IPS DF 6.9 (cell line): ENCODE results near the gene ABCG8.

Experiments
- DNase-seq: peaks from one replicate; pipeline ENCODE4 v3.0.0-alpha.2; 2013; ENCODE audit warnings: low read depth, low spot score
- H3K27ac ChIP-seq: one replicate; pipeline ENCODE4 v1.5.1; 2013; ENCODE audit warnings: low read length, control low read depth
- H3K27me3 ChIP-seq: 2 replicates; pipeline ENCODE4 v1.6.1; 2013; ENCODE audit warnings: mild to moderate bottlenecking, low read length; ENCODE audit not compliant: control insufficient read depth, insufficient read depth
- H3K36me3 ChIP-seq: 2 replicates; pipeline ENCODE4 v1.6.1; 2013; ENCODE audit warnings: low read length; ENCODE audit not compliant: control insufficient read depth, insufficient read depth
- H3K4me1 ChIP-seq: 2 replicates; pipeline ENCODE4 v1.6.1; 2013; ENCODE audit warnings: low read length; ENCODE audit not compliant: control insufficient read depth, insufficient read depth
- H3K4me3 ChIP-seq: 2 replicates; pipeline ENCODE4 v1.5.1; 2013; ENCODE audit warnings: mild to moderate bottlenecking, low read length
- H3K9me3 ChIP-seq: 2 replicates; pipeline ENCODE4 v1.6.1; 2013; ENCODE audit warnings: low read length, inconsistent platforms; ENCODE audit not compliant: control insufficient read depth, insufficient read depth
- WGBS: extraction: QIAGEN DNeasy Blood & Tissue Kit; methylation state at CpG from one replicate; pipeline ENCODE4 v1.1.7; 2013; ENCODE audit warnings: mixed read lengths, missing lambda C conversion rate; ENCODE audit not compliant: insufficient read length, insufficient coverage; 5-methylcytosine and 5-hydroxymethylcytosine counted together

Gene ABCG8

GRCh38 chr2:43838560-43839267, at the start of gene ABCG8, which contains the start of gene ABCG5:
TSS of gene ABCG8 (plus strand) at chr2:43838971. CDS start at chr2:43839054, 83 bp downstream.
TSS of gene ABCG5 (minus strand) at chr2:43838839. CDS start at chr2:43838679, 160 bp downstream.
- WGBS: no CpG with 5 or more reads among the region's 20 CpGs
- H3K4me1 ChIP-seq: no peaks in the 10 kb centered on the region; the same call in 1 of the 2 replicates
- H3K27me3 ChIP-seq: no peaks in the 10 kb centered on the region
- H3K36me3 ChIP-seq: no peaks in the 10 kb centered on the region
- no peak within 1 kb of the TSS for H3K4me3 ChIP-seq
- no peak within 1 kb of the TSS for H3K27ac ChIP-seq
- H3K9me3 ChIP-seq: no peaks in the 10 kb centered on the region
- no peak for DNase-seq

GRCh38 chr2:43790147-43790546, 48.6 kb upstream of the ABCG8 start:
- DNase-seq: no peak
- H3K36me3 ChIP-seq: no peaks in the 10 kb centered on the region

GRCh38 chr2:43791035-43791765, 47.6 kb upstream of the ABCG8 start:
- H3K4me1 ChIP-seq: no peaks in the 10 kb centered on the region
- no peak for DNase-seq
- H3K27me3 ChIP-seq: no peaks in the 10 kb centered on the region
- H3K4me3 ChIP-seq: no peak overlapping the region
- H3K36me3 ChIP-seq: no peaks in the 10 kb centered on the region
- no CpG with 5 or more reads among the region's 2 CpGs for WGBS
- no peak overlapping the region for H3K27ac ChIP-seq
- no peaks in the 10 kb centered on the region for H3K9me3 ChIP-seq

More at GRCh38 chr2:43790147-43790546, 48.6 kb upstream of the ABCG8 start:
- Histone ChIP-seq H3K4me3 (no peak overlapping the region), H3K4me1 (no peaks in the 10 kb centered on the region), H3K27ac (no peak overlapping the region), H3K27me3 (no peaks in the 10 kb centered on the region), H3K9me3 (no peaks in the 10 kb centered on the region)
- WGBS: no CpG with 5 or more reads among the region's 5 CpGs

GRCh38 chr2:43792653-43793052, 46.1 kb upstream of the ABCG8 start:
- Histone ChIP-seq H3K4me3 (no peak overlapping the region), H3K36me3 (no peaks in the 10 kb centered on the region), H3K27me3 (no peaks in the 10 kb centered on the region), H3K9me3 (no peaks in the 10 kb centered on the region), H3K4me1 (no peaks in the 10 kb centered on the region), H3K27ac (no peak overlapping the region)
- no CpG with 5 or more reads among the region's 3 CpGs for WGBS
- no peak for DNase-seq

GRCh38 chr2:43794956-43795355, 43.8 kb upstream of the ABCG8 start:
- no peak overlapping the region for H3K27ac ChIP-seq
- no peaks in the 10 kb centered on the region for H3K36me3 ChIP-seq
- no peaks in the 10 kb centered on the region for H3K9me3 ChIP-seq
- no CpG with 5 or more reads among the region's 9 CpGs for WGBS
- DNase-seq: no peak
- H3K27me3 ChIP-seq: no peaks in the 10 kb centered on the region
- no peaks in the 10 kb centered on the region for H3K4me1 ChIP-seq
- H3K4me3 ChIP-seq: no peak overlapping the region

GRCh38 chr2:43796206-43796605, 42.6 kb upstream of the ABCG8 start:
- Histone ChIP-seq H3K4me3 (no peak overlapping the region), H3K4me1 (no peaks in the 10 kb centered on the region), H3K36me3 (no peaks in the 10 kb centered on the region), H3K27me3 (no peaks in the 10 kb centered on the region), H3K9me3 (no peaks in the 10 kb centered on the region), H3K27ac (no peak overlapping the region)
- WGBS: no CpG with 5 or more reads among the region's 1 CpG
- DNase-seq: no peak

GRCh38 chr2:43798300-43798699, 40.5 kb upstream of the ABCG8 start:
- Histone ChIP-seq H3K27me3 (no peaks in the 10 kb centered on the region), H3K9me3 (no peaks in the 10 kb centered on the region), H3K27ac (no peak overlapping the region), H3K4me1 (no peaks in the 10 kb centered on the region), H3K4me3 (no peak overlapping the region), H3K36me3 (no peaks in the 10 kb centered on the region)
- DNase-seq: no peak
- WGBS: no CpG with 5 or more reads among the region's 4 CpGs

GRCh38 chr2:43800894-43801293, 37.9 kb upstream of the ABCG8 start:
- no peaks in the 10 kb centered on the region for H3K27me3 ChIP-seq
- no peaks in the 10 kb centered on the region for H3K36me3 ChIP-seq
- DNase-seq: no peak
- H3K4me3 ChIP-seq: no peak overlapping the region
- H3K27ac ChIP-seq: no peak overlapping the region
- no peaks in the 10 kb centered on the region for H3K4me1 ChIP-seq
- H3K9me3 ChIP-seq: no peaks in the 10 kb centered on the region

- Histone ChIP-seq H3K4me1 (no peaks in the 10 kb centered on the region), H3K27ac (no peak overlapping the region), H3K9me3 (no peaks in the 10 kb centered on the region), H3K36me3 (no peaks in the 10 kb centered on the region), H3K4me3 (no peak overlapping the region), H3K27me3 (no peaks in the 10 kb centered on the region)
- no peak for DNase-seq
- WGBS: no CpG with 5 or more reads among the region's 2 CpGs
Observed at GRCh38 chr2:43802135-43802534, 36.6 kb upstream of the ABCG8 start.

- no CpG with 5 or more reads among the region's 1 CpG for WGBS
Observed at GRCh38 chr2:43803113-43803512, 35.7 kb upstream of the ABCG8 start.

GRCh38 chr2:43806719-43807031, 32.1 kb upstream of the ABCG8 start:
- DNase-seq: no peak
- Histone ChIP-seq H3K36me3 (no peaks in the 10 kb centered on the region), H3K4me1 (no peaks in the 10 kb centered on the region), H3K27ac (no peak overlapping the region), H3K27me3 (no peaks in the 10 kb centered on the region), H3K4me3 (no peak overlapping the region), H3K9me3 (no peaks in the 10 kb centered on the region)
- WGBS: no CpG with 5 or more reads among the region's 2 CpGs

More at GRCh38 chr2:43803113-43803512, 35.7 kb upstream of the ABCG8 start:
- H3K27ac ChIP-seq: no peak overlapping the region
- no peak overlapping the region for H3K4me3 ChIP-seq
- no peaks in the 10 kb centered on the region for H3K27me3 ChIP-seq
- H3K4me1 ChIP-seq: no peaks in the 10 kb centered on the region
- H3K36me3 ChIP-seq: no peaks in the 10 kb centered on the region
- DNase-seq: no peak
- no peaks in the 10 kb centered on the region for H3K9me3 ChIP-seq
